ENCODE data around the gene CLSTN1. TPM values are rescaled to one million over a fixed set of nuclear protein-coding genes. Genes with fewer than 3 reads are reported as not detected.

The CLSTN1 gene
- total RNA-seq, 1 donor from 2014 or later: 51.1 TPM

GRCh38 chr1:9731051-9731537 is 92.7 kb downstream of the CLSTN1 start:
- Histone ChIP-seq H3K9me3 (ENCODE audit: control insufficient read depth in 3 of 3, low read length in 3 of 3) (no peaks in the 10 kb centered on the region), H3K9ac (ENCODE audit: low read depth in 1 of 3, low read length in 3 of 3) (no peak overlapping the region), H3K4me3 (ENCODE audit: low read length in 3 of 3) (no peak overlapping the region), H3K27me3 (ENCODE audit: control insufficient read depth in 3 of 3, insufficient read depth in 3 of 3, low read length in 3 of 3) (no peaks in the 10 kb centered on the region), H3K4me1 (ENCODE audit: control insufficient read depth in 3 of 3, insufficient read depth in 3 of 3, low read length in 3 of 3) (no peaks in the 10 kb centered on the region), H3K36me3 (ENCODE audit: control insufficient read depth in 3 of 3, insufficient read depth in 3 of 3, low read length in 3 of 3) (peaks cover 65 to 72% (median 70%) of the 10 kb centered on the region in 3 donors), H3K27ac (ENCODE audit: low read depth, low read length) (no peak overlapping the region)

GRCh38 chr1:9730096-9730901 is 93.5 kb downstream of the CLSTN1 start:
- H3K27me3 ChIP-seq (ENCODE audit: control insufficient read depth in 3 of 3, insufficient read depth in 3 of 3, low read length in 3 of 3): no peaks in the 10 kb centered on the region
- no peak overlapping the region for H3K9ac ChIP-seq (ENCODE audit: low read depth in 1 of 3, low read length in 3 of 3)
- no peak overlapping the region for H3K4me3 ChIP-seq (ENCODE audit: low read length in 3 of 3)
- no peak overlapping the region for H3K27ac ChIP-seq (ENCODE audit: low read depth, low read length)
- peaks cover 58 to 65% (median 62%) of the 10 kb centered on the region in 3 donors for H3K36me3 ChIP-seq (ENCODE audit: control insufficient read depth in 3 of 3, insufficient read depth in 3 of 3, low read length in 3 of 3)
- no peaks in the 10 kb centered on the region for H3K4me1 ChIP-seq (ENCODE audit: control insufficient read depth in 3 of 3, insufficient read depth in 3 of 3, low read length in 3 of 3)
- no peaks in the 10 kb centered on the region for H3K9me3 ChIP-seq (ENCODE audit: control insufficient read depth in 3 of 3, low read length in 3 of 3)

DNA sequence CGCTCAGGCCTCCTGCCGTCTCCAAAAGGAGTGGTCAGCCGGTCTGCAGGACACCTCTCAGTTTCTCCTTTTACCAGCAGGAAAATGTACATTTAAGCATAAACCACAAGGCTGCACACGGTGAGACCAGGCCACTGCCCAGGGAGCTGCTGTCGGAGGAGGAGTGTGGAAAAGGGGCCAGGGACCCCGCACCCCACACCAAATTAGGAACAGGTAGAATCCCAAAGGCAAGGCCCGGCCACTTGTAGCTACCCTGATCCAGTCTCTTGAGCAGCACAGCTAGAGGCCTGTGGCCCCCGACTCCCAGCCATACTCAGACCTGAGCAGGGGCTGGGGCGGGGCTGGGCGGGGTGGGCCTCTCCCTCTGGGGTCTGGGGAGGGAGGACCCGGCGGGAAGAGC is 94.2 kb downstream of the CLSTN1 start:
- Histone ChIP-seq H3K27ac (ENCODE audit: low read depth, low read length) (no peak overlapping the region), H3K27me3 (ENCODE audit: control insufficient read depth in 3 of 3, insufficient read depth in 3 of 3, low read length in 3 of 3) (no peaks in the 10 kb centered on the region), H3K9ac (ENCODE audit: low read depth in 1 of 3, low read length in 3 of 3) (no peak overlapping the region), H3K9me3 (ENCODE audit: control insufficient read depth in 3 of 3, low read length in 3 of 3) (no peaks in the 10 kb centered on the region), H3K36me3 (ENCODE audit: control insufficient read depth in 3 of 3, insufficient read depth in 3 of 3, low read length in 3 of 3) (peaks cover 50 to 58% (median 54%) of the 10 kb centered on the region in 3 donors), H3K4me3 (ENCODE audit: low read length in 3 of 3) (no peak overlapping the region), H3K4me1 (ENCODE audit: control insufficient read depth in 3 of 3, insufficient read depth in 3 of 3, low read length in 3 of 3) (no peaks in the 10 kb centered on the region)

- no peak overlapping the region for H3K9ac ChIP-seq (ENCODE audit: low read depth in 1 of 3, low read length in 3 of 3)
- H3K9me3 ChIP-seq (ENCODE audit: control insufficient read depth in 3 of 3, low read length in 3 of 3): no peaks in the 10 kb centered on the region
- H3K27me3 ChIP-seq (ENCODE audit: control insufficient read depth in 3 of 3, insufficient read depth in 3 of 3, low read length in 3 of 3): no peaks in the 10 kb centered on the region
- H3K4me1 ChIP-seq (ENCODE audit: control insufficient read depth in 3 of 3, insufficient read depth in 3 of 3, low read length in 3 of 3): no peaks in the 10 kb centered on the region
- no peak overlapping the region for H3K27ac ChIP-seq (ENCODE audit: low read depth, low read length)
- H3K4me3 ChIP-seq (ENCODE audit: low read length in 3 of 3): no peak overlapping the region
- peaks cover 45 to 52% (median 50%) of the 10 kb centered on the region in 3 donors for H3K36me3 ChIP-seq (ENCODE audit: control insufficient read depth in 3 of 3, insufficient read depth in 3 of 3, low read length in 3 of 3)
These were observed 95.1 kb downstream of the CLSTN1 start for GRCh38 chr1:9728451-9729295.

DNA sequence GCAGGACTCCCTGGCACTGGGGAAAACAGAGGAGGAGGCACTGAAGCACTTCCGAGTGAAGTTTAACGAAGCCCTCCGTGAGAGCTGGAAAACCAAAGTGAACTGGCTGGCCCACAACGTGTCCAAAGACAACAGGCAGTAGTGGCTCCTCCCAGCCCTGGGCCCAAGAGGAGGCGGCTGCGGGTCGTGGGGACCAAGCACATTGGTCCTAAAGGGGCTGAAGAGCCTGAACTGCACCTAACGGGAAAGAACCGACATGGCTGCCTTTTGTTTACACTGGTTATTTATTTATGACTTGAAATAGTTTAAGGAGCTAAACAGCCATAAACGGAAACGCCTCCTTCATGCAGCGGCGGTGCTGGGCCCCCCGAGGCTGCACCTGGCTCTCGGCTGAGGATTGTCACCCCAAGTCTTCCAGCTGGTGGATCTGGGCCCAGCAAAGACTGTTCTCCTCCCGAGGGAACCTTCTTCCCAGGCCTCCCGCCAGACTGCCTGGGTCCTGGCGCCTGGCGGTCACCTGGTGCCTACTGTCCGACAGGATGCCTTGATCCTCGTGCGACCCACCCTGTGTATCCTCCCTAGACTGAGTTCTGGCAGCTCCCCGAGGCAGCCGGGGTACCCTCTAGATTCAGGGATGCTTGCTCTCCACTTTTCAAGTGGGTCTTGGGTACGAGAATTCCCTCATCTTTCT is 96.7 kb downstream of the CLSTN1 start:
- H3K27me3 ChIP-seq (ENCODE audit: control insufficient read depth in 3 of 3, insufficient read depth in 3 of 3, low read length in 3 of 3): no peaks in the 10 kb centered on the region
- H3K9me3 ChIP-seq (ENCODE audit: control insufficient read depth in 3 of 3, low read length in 3 of 3): no peaks in the 10 kb centered on the region
- no peak overlapping the region for H3K9ac ChIP-seq (ENCODE audit: low read depth in 1 of 3, low read length in 3 of 3)
- H3K36me3 ChIP-seq (ENCODE audit: control insufficient read depth in 3 of 3, insufficient read depth in 3 of 3, low read length in 3 of 3): peaks cover 34 to 46% (median 37%) of the 10 kb centered on the region in 3 donors
- no peaks in the 10 kb centered on the region for H3K4me1 ChIP-seq (ENCODE audit: control insufficient read depth in 3 of 3, insufficient read depth in 3 of 3, low read length in 3 of 3)
- no peak overlapping the region for H3K4me3 ChIP-seq (ENCODE audit: low read length in 3 of 3)
- H3K27ac ChIP-seq (ENCODE audit: low read depth, low read length): no peak overlapping the region

DNA sequence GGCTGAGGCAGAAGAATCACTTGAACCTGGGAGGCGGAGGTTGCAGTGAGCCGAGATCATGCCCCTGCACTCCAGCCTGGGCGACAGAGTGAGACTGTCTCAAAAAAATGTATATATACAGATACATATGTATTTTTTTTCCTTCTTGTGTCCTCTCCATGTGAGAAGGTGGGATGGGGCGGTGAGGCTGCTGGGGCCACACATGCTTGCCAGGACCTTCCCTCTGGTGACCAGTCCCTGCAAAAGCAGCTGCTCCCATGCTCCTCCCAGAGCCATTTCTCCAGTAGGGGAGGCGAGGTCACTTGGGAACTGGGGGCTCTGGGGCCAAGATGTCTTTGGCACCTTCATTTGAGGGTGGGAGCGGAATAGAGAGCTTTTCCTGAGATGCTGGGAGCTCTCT is 97.4 kb downstream of the CLSTN1 start:
- H3K27me3 ChIP-seq (ENCODE audit: control insufficient read depth in 3 of 3, insufficient read depth in 3 of 3, low read length in 3 of 3): no peaks in the 10 kb centered on the region
- H3K4me3 ChIP-seq (ENCODE audit: low read length in 3 of 3): no peak overlapping the region
- no peaks in the 10 kb centered on the region for H3K9me3 ChIP-seq (ENCODE audit: control insufficient read depth in 3 of 3, low read length in 3 of 3)
- no peak overlapping the region for H3K9ac ChIP-seq (ENCODE audit: low read depth in 1 of 3, low read length in 3 of 3)
- no peak overlapping the region for H3K27ac ChIP-seq (ENCODE audit: low read depth, low read length)
- no peaks in the 10 kb centered on the region for H3K4me1 ChIP-seq (ENCODE audit: control insufficient read depth in 3 of 3, insufficient read depth in 3 of 3, low read length in 3 of 3)
- peaks cover 29 to 40% (median 31%) of the 10 kb centered on the region in 3 donors for H3K36me3 ChIP-seq (ENCODE audit: control insufficient read depth in 3 of 3, insufficient read depth in 3 of 3, low read length in 3 of 3)

GRCh38 chr1:9724706-9725476 is 98.9 kb downstream of the CLSTN1 start:
- H3K9ac ChIP-seq (ENCODE audit: low read depth in 1 of 3, low read length in 3 of 3): no peak overlapping the region
- H3K4me1 ChIP-seq (ENCODE audit: control insufficient read depth in 3 of 3, insufficient read depth in 3 of 3, low read length in 3 of 3): no peaks in the 10 kb centered on the region
- H3K27ac ChIP-seq (ENCODE audit: low read depth, low read length): no peak overlapping the region
- H3K9me3 ChIP-seq (ENCODE audit: control insufficient read depth in 3 of 3, low read length in 3 of 3): no peaks in the 10 kb centered on the region
- no peak overlapping the region for H3K4me3 ChIP-seq (ENCODE audit: low read length in 3 of 3)
- H3K27me3 ChIP-seq (ENCODE audit: control insufficient read depth in 3 of 3, insufficient read depth in 3 of 3, low read length in 3 of 3): no peaks in the 10 kb centered on the region
- peaks cover 15 to 25% (median 16%) of the 10 kb centered on the region in 3 donors for H3K36me3 ChIP-seq (ENCODE audit: control insufficient read depth in 3 of 3, insufficient read depth in 3 of 3, low read length in 3 of 3)

GRCh38 chr1:9723926-9724325 is 99.8 kb downstream of the CLSTN1 start:
- Histone ChIP-seq H3K27me3 (ENCODE audit: control insufficient read depth in 3 of 3, insufficient read depth in 3 of 3, low read length in 3 of 3) (no peaks in the 10 kb centered on the region), H3K4me1 (ENCODE audit: control insufficient read depth in 3 of 3, insufficient read depth in 3 of 3, low read length in 3 of 3) (peaks cover 0 to 3% (median 0%) of the 10 kb centered on the region in 3 donors), H3K9ac (ENCODE audit: low read depth in 1 of 3, low read length in 3 of 3) (no peak overlapping the region), H3K36me3 (ENCODE audit: control insufficient read depth in 3 of 3, insufficient read depth in 3 of 3, low read length in 3 of 3) (peaks cover 7 to 19% (median 10%) of the 10 kb centered on the region in 3 donors), H3K9me3 (ENCODE audit: control insufficient read depth in 3 of 3, low read length in 3 of 3) (no peaks in the 10 kb centered on the region), H3K4me3 (ENCODE audit: low read length in 3 of 3) (no peak overlapping the region), H3K27ac (ENCODE audit: low read depth, low read length) (no peak overlapping the region)

- no peak overlapping the region for H3K9ac ChIP-seq (ENCODE audit: low read depth in 1 of 3, low read length in 3 of 3)
- H3K27ac ChIP-seq (ENCODE audit: low read depth, low read length): no peak overlapping the region
- no peak overlapping the region for H3K4me3 ChIP-seq (ENCODE audit: low read length in 3 of 3)
- no peaks in the 10 kb centered on the region for H3K9me3 ChIP-seq (ENCODE audit: control insufficient read depth in 3 of 3, low read length in 3 of 3)
- H3K4me1 ChIP-seq (ENCODE audit: control insufficient read depth in 3 of 3, insufficient read depth in 3 of 3, low read length in 3 of 3): peaks cover 0 to 5% (median 0%) of the 10 kb centered on the region in 3 donors
- H3K36me3 ChIP-seq (ENCODE audit: control insufficient read depth in 3 of 3, insufficient read depth in 3 of 3, low read length in 3 of 3): peaks cover 4 to 12% (median 6%) of the 10 kb centered on the region in 3 donors
- H3K27me3 ChIP-seq (ENCODE audit: control insufficient read depth in 3 of 3, insufficient read depth in 3 of 3, low read length in 3 of 3): no peaks in the 10 kb centered on the region
These were observed 100.5 kb downstream of the CLSTN1 start for GRCh38 chr1:9723068-9723805.
